Daoy (cell line): ENCODE measurements around the gene STEAP4. TPM values are rescaled to one million over a fixed set of nuclear protein-coding genes. Genes with fewer than 3 reads are reported as not detected.

ENCODE experiments used
- total RNA-seq: library from RNA; depleted of rRNA; stranded (reverse); fragments of >200 nt; shearing (Covaris generic); gene quantifications from 2 replicates; pipeline ENCODE4 v1.2.3, GENCODE V29; 2014; rRNA removed

Gene STEAP4
- total RNA-seq, 1 experiment from 2014 or later: not detected

Other genes starting within 250 kb of the STEAP4 start
- gene SRI, start 86.9 kb downstream of the STEAP4 start, total RNA-seq: 70.7 and 94.8 TPM in 2 replicates